D721Med (cell line): ENCODE results near the gene CABCOCO1.

Experiments used
- DNase-seq: peaks from one replicate; pipeline ENCODE4 v3.0.0; 2011; ENCODE audit warnings: low spot score; ENCODE audit not compliant: insufficient read length
- FAIRE-seq: peaks from 2 replicates; lab custom pipeline; 2011; peaks lifted over from hg19 to GRCh38; lab: Jason Lieb, UNC
- TF ChIP-seq, protein P1 (sequence below): IDR thresholded peaks from 2 replicates; pipeline ENCODE4 v1.5.1; 2012; ENCODE audit warnings: mild to moderate bottlenecking, control low read depth; ENCODE audit not compliant: insufficient read depth; ENCODE audit errors: missing control alignments

The CABCOCO1 gene

DNA sequence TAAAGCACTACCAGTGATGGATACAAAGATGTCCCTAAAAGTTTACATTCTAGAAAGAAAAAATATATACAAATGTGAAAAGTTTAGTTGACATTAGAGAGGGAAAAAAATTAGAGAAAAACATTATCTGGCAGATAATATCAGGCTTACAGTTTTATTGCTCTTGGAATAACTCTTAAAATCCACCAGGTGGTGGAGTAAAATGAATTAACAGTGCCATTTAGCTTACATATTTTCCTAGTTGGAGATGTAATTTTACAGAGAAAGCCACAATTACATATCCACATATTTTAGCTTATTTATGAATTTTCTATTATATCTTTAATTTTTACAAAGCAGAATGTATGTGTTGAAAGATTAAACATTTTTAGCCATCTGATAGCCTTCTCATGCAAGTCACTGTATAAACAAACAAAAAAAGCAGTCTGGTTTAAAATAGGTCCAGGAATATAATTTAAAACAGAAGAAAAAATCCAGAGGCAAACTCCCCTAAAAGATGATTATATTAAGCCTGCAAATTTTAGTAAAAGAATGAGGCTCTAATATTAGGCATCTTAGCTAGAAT lies 6.5 kb downstream of the CABCOCO1 start:
- TF ChIP-seq, protein P1, sequence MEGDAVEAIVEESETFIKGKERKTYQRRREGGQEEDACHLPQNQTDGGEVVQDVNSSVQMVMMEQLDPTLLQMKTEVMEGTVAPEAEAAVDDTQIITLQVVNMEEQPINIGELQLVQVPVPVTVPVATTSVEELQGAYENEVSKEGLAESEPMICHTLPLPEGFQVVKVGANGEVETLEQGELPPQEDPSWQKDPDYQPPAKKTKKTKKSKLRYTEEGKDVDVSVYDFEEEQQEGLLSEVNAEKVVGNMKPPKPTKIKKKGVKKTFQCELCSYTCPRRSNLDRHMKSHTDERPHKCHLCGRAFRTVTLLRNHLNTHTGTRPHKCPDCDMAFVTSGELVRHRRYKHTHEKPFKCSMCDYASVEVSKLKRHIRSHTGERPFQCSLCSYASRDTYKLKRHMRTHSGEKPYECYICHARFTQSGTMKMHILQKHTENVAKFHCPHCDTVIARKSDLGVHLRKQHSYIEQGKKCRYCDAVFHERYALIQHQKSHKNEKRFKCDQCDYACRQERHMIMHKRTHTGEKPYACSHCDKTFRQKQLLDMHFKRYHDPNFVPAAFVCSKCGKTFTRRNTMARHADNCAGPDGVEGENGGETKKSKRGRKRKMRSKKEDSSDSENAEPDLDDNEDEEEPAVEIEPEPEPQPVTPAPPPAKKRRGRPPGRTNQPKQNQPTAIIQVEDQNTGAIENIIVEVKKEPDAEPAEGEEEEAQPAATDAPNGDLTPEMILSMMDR = no peak
- DNase-seq = no peak
- no peak for FAIRE-seq

DNA sequence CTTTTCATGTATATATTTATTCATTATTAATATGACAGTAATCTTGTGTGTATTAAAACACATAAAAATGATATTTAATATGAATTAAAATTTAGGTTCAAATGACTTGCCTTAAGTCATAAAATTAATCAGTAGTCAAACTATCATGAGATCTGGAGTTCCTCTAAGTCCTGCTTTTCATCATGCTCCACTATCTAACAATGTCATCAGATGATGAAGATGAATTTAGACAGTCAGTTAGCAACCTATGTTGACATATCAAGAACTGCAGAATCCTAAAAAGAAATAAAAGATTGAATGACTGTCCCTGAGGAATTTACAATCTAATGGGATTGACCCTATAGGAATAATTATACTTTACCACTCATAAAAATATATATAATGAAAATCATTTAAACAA lies 7.1 kb downstream of the CABCOCO1 start:
- DNase-seq (no peak), FAIRE-seq (no peak)
- TF ChIP-seq, protein P1 = no peak

DNA sequence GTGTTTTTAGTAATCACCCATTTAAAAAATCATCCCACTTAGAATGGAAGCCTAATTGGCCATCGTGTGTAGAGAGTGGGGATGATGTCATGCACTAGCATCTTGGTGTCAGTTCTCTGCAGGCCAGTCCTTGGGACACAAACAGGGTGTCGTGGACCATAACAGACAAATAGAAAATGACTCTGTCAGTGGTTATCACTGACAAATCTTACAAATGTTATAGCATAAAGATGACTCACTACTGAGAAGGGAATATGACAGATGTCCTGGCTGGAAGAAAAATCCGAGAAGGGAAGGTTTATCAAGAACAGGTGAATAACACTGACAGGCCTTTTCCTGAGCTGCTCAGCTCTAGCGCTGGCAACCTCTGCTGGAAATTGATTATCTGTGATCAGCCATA lies 10.6 kb downstream of the CABCOCO1 start:
- TF ChIP-seq, protein P1 = no peak
- DNase-seq (no peak), FAIRE-seq (no peak)

DNA sequence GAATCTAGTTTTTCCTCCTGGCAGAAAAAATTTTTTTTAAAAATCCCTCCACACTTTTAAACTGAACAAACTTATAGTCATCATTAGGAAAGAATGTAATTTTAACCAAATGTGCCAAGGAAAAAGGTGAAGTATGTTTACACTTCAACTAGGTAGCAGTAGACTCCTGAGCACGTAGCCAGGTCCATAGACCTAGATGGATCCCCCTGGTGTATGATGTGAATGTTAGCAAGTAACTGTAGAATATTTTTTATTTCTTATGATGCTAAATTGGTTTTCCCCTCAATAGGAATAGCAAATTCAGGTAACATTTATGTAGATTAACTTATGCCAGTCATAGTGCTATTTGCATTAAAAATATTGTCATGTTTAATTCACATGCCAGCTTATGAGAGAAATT lies 19.6 kb downstream of the CABCOCO1 start:
- FAIRE-seq = no peak
- DNase-seq = no peak

DNA sequence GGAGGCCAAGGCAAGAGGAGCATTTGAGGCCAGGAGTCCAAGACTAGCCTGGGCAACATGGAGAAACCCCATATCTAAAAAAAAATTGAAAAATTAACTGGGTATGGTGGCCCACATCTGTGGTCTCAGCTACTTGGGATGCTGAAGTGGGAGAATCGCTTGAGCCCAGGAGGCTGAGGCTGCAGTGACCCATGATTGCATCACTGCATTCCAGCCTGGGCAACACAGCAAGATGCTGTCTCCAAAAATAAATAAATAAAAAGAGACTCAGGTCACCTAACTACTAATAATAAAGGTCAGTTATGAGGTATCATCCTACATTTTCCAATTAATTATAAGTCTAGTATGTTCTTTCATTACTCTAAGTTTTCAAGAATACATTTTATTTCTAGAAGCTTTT lies 20.6 kb downstream of the CABCOCO1 start:
- TF ChIP-seq, protein P1 = no peak
- FAIRE-seq (no peak), DNase-seq (no peak)

More for the DNA sequence above, 19.6 kb downstream of the CABCOCO1 start:
- TF ChIP-seq, protein P1 = no peak

DNA sequence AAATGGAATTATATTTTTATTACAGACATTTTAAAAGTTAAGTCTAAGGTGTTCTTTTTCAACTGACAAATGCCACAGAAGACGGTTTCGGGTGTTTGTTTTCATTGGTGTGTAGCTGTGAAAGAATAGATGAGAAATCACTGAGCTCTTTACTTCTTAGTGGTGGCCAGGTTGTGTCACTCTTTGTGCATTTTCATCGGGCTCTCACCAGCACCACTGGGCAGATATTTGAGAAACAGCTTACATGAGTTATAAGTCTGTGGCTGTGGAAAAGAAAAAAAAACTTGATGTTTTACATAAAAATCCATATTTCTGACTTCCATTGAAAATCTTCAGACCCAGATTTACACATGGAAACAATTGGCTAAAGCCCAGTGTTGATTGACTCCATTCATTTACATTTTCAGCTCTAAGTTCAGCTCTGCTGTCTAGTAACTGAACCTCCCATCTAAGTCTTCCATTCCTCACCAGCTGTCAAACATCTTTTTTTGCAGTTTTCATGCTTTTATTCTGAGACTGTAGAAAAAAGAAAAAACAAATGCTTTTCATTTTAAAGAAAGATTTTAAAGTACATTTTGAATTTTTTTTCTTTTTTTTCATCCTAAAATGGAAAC lies 22.3 kb downstream of the CABCOCO1 start:
- FAIRE-seq = no peak
- TF ChIP-seq, protein P1 = no peak
- no peak for DNase-seq
